ENCODE measurements around the gene CIBAR2.

The CIBAR2 gene

DNA sequence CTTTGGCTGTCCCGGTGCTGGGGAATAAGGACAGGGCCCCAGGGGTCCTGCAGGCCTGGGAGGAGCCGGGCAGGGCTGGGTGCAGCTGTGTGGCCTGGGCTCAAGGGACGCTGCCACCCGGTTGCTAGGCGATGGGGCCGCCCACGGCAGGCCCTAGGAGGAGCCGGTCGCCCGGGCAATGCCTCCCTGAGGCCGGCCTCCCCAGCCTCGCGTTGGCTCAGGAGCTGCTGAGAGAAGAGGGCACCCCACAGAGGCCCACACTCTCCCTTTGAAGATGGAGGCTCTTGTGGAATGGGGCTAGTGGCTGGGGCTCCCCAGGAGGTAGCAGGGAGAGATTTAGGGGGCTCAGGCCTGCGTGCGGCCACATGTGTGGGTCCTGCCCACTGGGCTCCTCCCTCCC is at the start of gene CIBAR2:
TSS of gene CIBAR2 (minus strand) at position 109 of the 400 bp plus-strand sequence. CDS start 120 bp downstream, outside the sequence.
- in situ Hi-C loops (cut with MboI; ENCODE audit: low pct_unique_long_range_greater_than_20kb, low sequenced_read_pairs): no loop called here
- no peak for DNase-seq

DNA sequence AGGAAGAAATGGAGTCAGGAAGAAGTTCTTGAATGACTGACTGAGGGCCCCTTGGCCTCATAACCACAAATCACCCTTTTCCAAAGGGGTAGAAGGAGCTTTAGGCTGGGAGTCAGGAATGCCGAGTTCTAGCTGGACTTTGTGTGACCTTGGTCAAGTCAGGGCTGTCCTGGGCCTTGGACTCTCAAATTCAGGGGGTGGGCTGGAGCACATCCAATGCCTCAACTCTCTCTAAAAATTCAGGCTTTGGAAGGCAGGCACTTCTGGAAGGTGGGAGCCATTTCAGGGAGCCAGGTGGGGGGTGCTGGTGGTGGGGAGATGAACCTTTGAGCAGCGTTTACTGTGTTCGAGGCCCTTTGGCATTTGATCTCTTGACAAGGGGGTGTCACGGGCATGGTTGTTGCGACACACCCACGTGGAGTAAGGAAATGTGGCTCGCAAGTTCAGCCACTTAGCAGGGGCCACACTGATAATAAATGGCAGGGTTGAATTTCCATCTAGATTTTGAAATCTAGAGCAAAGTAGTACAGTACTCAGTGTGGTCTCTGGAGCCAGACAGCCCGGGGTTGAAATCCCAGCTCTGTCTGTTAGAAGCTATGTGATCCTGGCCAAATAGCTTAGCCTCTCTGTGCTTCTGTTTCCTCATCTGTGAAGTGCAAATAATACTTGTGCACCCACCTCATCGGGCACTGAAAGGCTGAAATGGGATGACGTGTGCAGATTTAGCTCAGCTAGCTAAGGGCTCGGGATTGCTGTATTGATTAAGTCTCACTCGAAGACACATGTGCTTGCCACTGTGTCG is 47.1 kb upstream of the CIBAR2 start:
- DNase-seq: no peak
- in situ Hi-C loops (cut with MboI; ENCODE audit: low pct_unique_long_range_greater_than_20kb, low sequenced_read_pairs): no loop called here

DNA sequence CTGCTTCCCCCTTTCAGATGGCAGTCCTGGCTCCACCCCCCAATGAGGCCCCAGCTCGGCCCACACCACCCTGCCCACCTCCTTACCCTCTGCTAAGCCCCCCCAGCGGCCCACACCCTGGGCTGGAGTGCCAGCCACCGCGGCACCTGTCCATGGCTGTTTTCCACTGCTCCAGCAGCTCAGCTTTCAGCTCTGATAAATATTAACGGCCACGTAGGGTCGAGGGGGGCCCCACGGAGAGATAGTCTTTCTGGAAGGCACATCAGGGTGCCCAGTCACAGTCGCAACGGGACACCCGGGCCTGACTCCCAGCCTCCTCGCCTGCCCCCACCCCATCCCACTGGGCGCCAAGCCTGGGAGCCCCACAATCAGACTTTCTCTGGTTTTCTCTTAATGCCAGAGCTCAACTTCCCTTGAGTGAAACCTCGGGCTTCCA is 46.5 kb upstream of the CIBAR2 start:
- in situ Hi-C loops (cut with MboI; ENCODE audit: low pct_unique_long_range_greater_than_20kb, low sequenced_read_pairs): no loop called here
- no peak for DNase-seq

DNA sequence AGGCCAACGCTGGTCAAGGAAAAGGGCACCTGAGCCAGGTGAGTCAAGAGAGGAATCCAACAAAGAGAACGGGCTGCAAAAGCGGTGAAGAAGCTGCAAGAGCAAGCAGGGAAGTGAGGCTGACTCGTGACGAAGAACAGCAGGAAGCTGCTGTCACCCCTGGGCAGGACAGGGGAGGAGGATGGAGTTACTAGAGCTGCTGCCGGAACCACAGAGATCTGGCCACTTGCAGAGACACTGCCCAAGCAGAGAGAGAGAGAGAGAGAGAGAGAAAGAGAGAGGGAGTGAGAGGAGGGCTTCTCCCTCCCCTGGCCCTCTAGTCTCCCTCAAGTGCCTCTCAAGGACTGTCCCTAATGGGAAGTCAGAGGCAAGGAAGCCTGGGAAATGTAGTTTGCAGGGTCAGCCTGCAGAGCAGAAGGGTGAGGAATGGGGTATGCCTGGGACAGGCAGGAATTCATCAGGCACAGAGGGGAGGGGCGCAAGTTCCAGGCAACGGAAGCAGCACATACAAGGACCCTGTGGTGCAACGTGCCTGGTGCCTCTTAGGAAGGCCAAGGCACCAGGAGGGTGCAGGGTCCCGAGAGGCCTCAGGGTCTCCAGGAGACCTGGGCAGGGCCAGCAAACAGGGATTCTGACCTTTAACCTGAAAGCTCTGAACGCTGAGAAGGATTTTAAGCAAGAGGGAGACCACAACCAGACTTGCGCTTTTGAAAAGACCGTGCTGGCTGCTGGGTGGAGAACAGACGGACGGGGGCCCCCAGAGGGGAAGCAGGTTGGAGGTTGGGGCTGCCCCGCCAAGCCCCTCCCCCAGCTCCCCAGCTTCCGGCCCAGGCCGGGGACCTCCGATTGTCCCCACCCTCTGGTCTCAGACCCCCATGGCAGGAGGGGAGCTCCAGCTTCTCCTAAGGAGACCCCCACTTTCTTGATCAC is 45.8 kb upstream of the CIBAR2 start:
- in situ Hi-C loops (cut with MboI; ENCODE audit: low pct_unique_long_range_greater_than_20kb, low sequenced_read_pairs): no loop called here
- no peak for DNase-seq

DNA sequence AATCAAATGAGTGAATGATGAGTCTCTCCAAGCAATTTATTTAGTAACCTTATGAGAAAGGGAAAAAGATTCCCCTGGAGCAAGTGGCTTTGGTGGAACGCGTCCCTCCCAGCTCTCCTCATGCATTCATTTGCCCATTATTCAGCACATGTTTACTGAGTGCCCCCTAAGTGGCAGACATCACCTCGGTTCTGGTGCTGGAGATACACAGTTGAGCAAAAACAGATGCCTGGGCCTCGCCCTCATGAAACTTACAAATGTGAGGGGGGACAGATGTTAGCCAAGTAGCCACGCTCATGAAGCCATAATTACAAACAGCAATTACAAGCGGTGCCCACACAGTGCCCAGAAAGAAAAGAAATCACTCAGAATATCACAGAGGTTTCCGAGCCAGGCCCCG is 45.1 kb upstream of the CIBAR2 start:
- in situ Hi-C loops (cut with MboI; ENCODE audit: low pct_unique_long_range_greater_than_20kb, low sequenced_read_pairs): no loop called here
- DNase-seq: no peak

DNA sequence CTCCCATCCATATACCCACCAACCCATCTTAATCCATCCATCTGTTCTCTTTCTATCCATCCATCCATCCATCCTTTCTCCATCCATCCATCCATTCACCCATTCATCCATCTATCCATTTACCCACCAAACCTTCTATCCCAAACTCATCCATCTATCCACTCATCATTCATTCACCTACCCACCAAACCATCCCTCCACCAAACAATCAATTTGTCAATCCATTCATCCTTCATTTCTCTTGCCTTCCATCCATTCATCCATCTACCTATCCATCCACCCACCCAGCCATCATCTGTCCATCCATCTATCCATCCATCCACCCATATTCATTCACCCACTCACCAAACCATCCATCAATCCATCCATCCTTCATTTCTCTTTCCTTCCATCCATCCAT is 44.6 kb upstream of the CIBAR2 start:
- DNase-seq: no peak
- in situ Hi-C loops (cut with MboI; ENCODE audit: low pct_unique_long_range_greater_than_20kb, low sequenced_read_pairs): no loop called here

DNA sequence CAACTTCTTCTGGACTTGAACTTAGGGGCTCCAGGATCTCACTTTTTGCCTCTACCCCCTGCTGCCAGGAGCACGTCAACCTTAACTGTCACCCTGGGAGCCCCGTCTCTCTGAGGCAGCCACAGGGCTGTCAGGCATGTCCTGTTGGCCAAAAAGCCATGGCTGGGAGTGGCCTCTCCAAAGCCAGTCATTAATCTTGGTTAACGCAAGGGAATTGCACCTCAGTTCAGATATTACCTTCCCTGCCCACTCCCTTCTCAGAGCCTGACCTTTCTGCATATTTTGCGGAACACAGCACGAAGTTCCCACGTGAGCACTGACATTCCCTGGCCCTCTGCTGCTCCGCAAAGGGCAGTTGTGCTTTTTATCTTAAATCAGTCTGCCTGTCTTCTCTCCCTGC is 44.2 kb upstream of the CIBAR2 start:
- no peak for DNase-seq
- in situ Hi-C loops (cut with MboI; ENCODE audit: low pct_unique_long_range_greater_than_20kb, low sequenced_read_pairs): no loop called here

DNA sequence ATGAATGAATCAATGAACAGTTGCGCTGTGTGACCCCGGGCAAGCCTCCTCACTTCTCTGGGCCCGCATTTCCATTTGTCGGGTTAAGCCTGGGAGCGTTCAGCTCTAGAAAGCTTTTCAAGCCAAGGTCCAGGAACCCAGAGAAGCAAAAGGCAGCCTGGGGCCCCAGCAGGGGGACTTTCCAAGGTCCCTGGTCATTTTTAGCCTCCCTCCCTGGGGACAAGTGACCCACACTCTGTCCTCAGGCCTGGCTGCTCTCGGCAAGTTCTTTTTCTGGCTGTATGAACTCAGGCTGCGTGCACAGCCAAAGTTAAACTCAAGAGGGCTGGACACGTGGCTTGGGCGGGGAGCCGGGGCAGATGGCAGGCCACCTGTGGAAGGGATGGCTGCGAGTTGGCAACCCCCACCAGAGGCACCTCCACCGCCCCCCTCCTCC is 41.4 kb upstream of the CIBAR2 start:
- no peak for DNase-seq
- in situ Hi-C loops (cut with MboI; ENCODE audit: low pct_unique_long_range_greater_than_20kb, low sequenced_read_pairs): no loop called here

DNA sequence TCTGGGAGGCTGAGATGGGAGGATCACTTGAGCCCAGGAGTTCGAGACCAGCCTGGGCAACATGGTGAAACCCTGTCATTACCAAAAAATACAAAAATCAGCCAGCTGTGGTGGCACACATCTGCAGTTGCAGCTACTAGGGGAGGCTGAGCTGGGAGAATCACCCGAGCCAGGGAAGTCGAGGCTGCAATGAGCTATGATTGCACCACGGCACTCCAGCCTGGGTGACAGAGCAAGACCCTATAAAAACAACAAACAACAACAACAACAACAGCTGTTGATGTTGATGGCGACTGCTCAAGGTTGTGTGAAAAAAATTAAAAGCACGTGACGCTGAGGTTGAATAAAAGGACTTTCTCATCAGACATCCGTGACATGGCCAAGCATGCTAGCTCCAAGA is 40.8 kb upstream of the CIBAR2 start:
- DNase-seq: no peak
- in situ Hi-C loops (cut with MboI; ENCODE audit: low pct_unique_long_range_greater_than_20kb, low sequenced_read_pairs): no loop called here

DNA sequence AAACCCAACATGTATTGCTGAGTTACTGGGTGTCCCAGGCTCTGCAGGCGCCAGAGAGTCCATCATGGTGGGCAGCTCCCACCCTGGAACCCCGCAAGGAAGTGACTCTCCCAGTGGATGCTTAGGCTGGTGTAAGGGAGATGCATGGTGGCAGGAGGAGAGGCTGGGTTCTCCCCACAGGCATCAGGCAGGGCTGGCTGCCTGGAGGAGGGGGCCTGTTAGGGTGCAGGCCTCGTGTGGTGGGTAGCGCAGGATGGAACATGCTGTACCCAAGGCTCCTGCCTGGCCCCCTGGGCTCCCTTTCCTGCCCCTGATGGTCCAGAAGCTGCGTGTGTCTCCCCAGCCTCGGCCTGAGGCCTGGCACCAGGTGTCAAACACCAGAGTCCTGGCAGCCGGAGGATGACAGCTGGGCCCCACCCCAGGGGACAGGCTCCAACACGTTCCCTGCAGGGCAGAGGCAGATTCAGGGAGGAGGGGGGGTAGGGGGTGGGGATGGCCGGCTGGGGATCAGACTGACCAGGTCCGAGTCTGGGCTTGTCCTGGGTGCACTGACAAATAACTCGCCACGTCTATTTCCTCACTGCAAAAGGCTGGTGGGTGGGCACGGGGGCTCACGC is 40.2 kb upstream of the CIBAR2 start:
- in situ Hi-C loops (cut with MboI; ENCODE audit: low pct_unique_long_range_greater_than_20kb, low sequenced_read_pairs): no loop called here
- DNase-seq: no peak

DNA sequence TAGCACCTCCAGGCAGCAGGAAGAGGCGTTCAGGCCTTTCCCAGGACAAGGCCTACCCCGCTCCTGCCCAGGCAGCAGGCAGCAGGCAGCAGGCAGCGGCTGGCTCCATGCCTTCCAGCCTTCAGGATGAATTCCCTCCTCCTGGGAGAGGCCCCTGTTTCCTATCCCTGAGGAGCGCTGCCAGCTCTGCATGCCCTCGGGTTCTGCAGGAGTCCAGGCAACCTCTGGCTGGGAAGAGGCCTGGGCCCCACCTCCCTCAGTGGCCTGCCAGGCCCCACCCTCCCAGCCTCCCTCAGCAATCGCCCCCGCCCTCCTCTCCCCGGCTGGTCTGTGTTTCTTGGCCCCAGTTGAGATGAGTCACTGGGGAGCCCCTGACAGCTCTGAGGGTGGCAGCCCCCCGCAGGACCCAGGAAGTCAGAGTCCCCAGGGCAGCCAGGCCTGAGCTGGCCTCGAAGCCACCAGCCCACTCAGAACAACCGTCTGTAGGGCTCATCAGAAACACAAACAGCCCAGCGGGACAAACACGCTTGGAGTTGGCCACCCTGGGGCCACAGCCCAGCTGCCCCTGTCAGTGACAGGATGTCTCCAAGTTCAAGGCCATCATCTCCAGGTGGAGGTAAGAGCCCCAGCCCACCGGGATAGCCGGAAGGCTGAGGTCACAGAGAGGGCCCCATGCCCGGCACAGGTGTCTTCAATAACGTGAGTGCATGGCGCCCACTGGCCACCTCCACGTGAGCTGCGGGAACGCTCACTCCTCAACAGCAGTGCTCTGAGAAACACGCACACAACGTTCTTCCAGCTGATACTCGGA is 39.5 kb upstream of the CIBAR2 start:
- no peak for DNase-seq

DNA sequence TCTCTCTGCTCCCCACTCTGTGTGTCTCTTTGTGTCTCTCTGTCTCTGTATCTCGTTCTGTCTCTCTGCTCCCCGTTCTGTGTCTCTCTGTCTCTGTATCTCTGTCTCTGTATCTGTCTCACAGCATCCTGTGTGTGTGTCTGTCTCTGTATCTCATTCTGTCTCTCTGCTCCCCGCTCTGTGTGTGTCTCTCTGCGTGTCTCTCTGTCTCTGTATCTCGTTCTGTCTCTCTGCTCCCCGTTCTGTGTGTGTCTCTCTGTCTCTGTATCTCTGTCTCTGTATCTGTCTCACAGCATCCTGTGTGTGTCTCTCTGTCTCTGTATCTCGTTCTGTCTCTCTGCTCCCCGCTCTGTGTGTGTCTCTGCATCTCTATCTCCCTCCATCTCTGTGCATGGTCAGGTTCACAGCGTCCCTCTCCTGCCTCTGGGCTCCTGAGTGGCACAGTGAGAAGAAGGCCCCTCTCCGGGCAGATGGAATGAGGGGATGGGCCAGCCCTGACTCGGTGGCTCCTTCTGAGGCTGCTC is 38.9 kb upstream of the CIBAR2 start:
- no peak for DNase-seq
- in situ Hi-C loops (cut with MboI; ENCODE audit: low pct_unique_long_range_greater_than_20kb, low sequenced_read_pairs): no loop called here

More for the DNA sequence above, 39.5 kb upstream of the CIBAR2 start:
- in situ Hi-C loops (cut with MboI; ENCODE audit: low pct_unique_long_range_greater_than_20kb, low sequenced_read_pairs): no loop called here

DNA sequence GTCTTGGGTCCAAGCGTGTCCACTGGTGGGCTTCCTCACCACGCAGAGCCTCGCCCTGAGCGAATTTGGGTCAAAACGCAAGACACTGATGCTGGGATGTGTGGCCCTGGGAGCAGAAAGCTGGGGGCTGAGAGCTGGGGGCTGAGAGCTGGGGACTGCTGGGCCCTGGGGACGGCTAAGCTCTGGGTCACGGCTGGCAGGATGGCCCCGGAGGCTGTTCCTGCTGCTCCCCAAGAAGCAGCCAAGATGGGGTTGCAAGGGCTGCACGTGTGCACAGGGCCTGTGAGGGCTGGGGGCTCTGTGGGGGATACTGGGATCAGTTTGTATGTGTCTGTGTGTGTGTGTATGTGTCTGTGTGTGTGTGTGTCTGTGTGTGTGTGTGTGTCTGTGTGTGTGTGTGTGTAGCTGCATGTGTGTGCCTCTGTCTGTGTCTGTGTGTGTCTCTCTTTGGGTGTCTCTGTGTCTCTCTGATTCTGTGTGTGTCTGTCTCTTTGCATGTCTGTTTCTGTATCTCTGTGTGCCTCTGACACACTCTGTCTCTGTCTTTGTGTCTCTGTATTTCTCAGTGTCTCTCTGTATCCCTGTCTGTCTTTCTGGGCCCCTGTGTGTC is 38.2 kb upstream of the CIBAR2 start:
- in situ Hi-C loops (cut with MboI; ENCODE audit: low pct_unique_long_range_greater_than_20kb, low sequenced_read_pairs): no loop called here
- DNase-seq: no peak

DNA sequence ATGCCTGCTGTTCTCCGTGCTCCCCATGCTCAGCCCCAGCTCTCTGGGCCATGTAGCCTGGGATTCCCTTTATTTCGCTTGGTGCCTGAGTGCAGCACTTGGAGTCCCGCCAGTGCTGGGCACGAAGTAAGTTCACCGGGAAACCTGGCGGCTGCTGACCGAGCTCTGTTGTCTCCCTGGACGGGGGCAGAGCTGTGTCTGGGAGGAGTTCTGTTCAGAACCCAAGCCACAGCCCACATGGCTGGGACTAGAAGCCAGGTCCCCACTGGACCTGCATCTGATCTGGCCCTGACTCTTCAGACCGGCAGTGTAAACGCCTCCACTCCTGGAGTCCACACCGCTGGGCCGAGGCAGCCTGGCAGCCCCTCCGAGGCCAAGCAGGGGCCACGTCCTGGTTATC is 37.5 kb upstream of the CIBAR2 start:
- in situ Hi-C loops (cut with MboI; ENCODE audit: low pct_unique_long_range_greater_than_20kb, low sequenced_read_pairs): no loop called here
- DNase-seq: no peak

DNA sequence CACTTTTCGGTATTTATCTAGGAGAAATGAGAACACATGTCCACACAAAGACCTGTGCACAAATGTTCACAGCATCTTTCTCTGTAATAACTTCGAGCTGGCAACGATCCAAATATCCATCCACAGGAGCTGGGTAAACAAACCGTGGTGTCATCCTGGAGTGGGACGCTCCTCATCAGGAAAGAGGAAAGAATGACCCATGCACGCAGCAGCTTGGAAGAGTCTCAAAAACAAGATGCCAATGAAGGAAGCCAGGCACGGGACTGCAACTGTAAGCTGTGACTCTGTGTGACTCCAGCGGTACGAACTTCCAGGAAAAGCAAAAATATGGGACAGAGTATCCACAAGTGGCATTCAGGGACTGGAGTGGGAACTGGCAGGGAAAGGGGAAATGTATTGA is 36.7 kb upstream of the CIBAR2 start:
- DNase-seq: no peak
- in situ Hi-C loops (cut with MboI; ENCODE audit: low pct_unique_long_range_greater_than_20kb, low sequenced_read_pairs): no loop called here

DNA sequence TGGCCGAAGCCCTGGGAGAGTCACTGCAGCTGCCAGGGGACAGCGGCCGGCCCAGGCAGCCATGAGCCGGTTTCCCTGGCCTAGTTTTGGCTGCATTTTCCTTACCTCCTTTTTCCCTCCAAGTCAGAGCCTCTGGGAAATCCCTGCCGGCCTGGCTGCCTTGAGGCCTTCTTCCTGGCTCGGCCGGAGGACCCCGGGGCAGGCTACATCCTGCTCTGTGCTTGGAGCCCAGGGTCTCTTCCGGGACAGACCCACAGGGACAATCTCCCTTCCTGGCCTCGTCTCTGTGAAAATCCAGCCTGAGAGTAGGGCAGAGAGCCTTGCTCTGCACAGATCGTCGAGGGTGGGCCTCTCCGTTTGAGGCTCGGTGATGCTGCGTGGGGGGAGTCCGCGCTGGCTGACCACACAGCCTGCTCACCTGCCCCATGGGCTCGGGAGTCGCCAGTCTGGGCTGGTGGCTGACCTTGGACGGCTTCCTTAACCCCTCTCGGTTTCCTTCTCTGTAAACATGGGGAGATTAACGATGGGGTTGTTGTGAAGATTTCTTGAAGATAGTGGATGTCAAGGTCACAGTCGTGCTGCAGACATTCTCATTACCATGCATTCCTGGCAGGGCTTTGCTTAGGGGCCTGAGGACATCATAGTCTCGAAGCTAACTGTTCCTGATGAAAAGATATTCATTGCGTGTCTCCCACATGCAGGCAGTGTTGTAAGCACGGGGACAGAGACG is 34.8 kb upstream of the CIBAR2 start:
- in situ Hi-C loops (cut with MboI; ENCODE audit: low pct_unique_long_range_greater_than_20kb, low sequenced_read_pairs): no loop called here
- DNase-seq: no peak

DNA sequence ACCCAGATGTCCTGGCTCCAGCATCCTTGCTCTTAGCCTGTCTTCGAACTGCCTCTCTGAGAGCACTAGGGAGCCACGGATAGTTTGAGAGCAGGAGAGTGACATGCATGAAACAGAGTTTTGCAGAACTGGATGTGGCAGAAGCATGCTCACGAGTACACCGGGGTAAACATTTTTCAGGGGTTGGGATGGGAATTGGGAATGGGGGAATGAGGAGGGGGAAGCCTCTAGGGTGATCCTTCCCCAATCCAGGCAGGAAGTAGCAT is 34.2 kb upstream of the CIBAR2 start:
- in situ Hi-C loops (cut with MboI; ENCODE audit: low pct_unique_long_range_greater_than_20kb, low sequenced_read_pairs): no loop called here

More for the DNA sequence above, 34.2 kb upstream of the CIBAR2 start:
- DNase-seq: no peak

All from KBM-7 (cell line).